ENCODE data around the gene CALB2.

The CALB2 gene

DNA sequence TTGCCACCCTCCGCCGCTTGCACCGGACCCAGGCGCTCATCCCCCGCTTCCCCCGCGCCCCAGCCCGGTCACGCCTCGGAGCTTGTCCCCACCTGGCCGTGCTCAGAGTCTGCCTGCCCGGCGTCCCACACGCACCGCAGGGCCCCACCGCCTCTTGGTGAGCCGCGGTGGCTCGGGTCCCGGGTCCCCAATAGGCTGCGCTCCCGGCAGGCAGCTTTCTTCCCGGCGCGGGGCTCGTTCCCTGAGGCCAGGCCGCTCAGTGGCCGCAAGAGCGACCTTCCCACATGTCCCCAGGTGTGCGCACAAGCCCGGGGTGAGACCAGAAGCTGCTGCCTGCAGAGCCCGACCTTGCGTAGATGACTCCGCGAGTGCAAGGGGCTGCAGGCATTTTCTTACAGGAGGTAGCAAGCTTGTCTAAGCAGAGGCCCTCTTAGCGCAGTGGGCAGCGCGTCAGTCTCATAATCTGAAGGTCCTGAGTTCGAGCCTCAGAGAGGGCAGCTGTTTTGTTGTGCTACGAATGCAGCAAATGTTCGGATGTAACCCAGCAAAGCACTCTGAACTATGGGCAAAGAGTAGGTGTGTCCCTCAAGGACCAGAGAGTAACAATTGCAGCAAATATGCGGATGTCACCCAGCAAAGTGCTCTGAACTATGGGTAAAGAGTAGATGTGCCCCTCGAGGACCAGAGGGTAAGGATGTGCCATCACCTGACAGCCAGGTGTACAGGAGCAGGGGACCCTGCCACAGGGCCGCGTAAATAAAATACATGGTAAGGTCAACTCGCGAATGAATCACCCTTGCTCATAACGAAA is 67.8 kb downstream of the CALB2 start:
- peak; percentile 90 for DNase-seq (ENCODE audit: low spot score)

DNA sequence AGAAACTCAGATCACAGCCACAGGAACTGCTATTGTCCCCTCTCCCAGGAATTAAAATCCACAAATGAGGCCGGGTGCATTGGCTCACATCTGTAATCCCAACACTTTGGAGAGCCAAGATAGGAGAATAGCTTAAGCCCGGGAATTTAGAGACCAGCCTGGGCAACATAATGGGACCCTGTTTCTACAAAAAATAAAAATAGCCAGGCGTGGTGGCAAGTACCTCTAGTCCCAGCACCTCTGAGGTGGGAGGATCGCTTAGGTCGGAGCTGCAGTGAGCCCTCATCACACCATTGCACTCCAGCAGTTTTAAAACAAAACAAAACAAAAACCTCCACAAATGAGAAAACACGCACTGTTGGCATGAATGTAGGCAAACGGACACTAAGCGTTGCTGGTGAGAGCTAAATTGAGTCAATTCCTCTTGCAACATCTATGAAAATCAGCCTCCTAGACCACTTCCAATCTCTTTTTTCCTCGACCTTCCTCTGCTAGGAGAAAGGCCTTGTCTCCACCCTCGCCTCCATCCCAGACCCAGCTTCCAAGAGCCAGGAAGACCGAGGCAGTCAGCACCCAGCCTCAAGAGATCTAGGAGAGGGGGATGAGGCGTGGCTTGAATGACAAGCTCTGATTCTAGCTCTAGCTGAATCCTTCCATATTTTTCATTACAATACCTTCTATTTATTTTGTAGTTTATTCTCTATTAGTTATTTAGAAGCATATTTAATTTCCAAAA is 68.5 kb downstream of the CALB2 start:
- DNase-seq (ENCODE audit: low spot score) = no peak

DNA sequence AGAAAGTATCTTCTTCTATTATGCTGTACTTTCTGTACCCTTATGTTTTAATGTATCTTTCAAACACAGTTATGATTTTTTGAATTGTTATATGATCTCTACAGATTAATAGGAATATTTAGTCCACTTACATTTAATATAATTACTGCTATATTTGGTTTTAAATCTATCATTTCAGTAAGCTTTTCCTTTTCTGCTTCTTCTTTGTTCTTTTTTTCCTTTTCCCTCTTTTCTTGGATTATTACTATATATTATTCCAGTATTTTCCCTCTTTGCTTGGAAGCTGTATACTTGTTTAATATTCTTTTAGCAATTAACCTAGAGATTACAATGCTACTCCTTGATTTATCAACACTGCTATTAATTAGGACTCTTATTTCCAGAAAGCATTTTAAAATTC is 69.9 kb downstream of the CALB2 start:
- DNase-seq (ENCODE audit: low spot score) = no peak

DNA sequence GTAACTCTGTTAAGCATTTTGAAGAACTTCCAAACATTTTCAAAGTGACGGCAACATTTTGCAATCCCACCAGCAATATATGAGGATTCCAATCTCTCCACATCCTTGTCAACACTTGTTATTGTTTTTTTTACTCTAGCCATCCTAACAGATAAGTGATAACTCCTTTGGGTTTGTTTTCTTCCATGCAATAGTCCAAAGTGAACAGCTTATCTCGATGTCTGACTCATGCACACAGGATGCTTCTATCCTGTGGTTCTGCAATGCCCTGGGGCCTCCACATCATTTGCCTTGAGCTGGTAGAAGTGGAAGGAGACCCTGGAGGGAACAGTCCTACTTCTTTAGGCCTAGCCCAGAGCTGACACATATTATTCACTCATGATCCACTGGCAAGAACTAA is 70.4 kb downstream of the CALB2 start:
- no peak for DNase-seq (ENCODE audit: low spot score)

DNA sequence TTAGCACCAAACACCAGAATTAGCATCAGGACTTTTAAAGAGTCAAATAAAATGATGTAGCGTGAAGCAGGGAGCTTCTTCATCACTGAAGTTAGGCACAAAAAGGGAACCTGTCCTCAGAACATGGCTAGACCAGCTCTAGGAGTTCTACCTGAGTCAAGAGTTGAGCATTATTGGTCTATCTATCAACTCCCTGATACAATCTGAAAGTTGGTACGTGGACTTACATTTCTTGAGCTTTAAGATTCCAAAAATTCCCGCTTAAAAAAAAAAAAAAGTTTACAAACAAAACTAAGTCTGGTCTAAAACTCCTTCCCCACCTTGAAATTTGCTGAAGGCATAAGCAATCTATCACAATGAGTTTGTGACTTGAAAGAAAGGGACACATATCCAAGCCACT is 71.1 kb downstream of the CALB2 start:
- no peak for DNase-seq (ENCODE audit: low spot score)

DNA sequence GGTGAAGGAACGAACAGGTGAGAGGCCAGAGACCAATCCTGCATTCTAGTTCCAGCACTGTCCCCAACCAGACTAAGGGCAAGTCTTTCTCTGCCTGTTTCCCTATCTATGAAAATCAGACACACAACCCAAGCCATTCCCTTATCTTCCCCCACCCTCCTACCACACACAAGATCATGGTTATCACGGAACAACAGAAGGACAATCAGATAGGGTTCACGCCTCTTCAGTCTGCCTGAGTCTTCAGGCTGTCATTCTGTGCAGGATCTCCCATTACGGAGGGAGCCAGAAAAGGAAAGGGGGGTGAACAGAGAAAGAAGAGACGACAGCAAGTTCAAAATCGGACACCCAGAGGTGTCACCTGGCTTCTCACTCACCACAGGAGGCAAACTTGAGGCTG is 72.2 kb downstream of the CALB2 start:
- no peak for DNase-seq (ENCODE audit: low spot score)

DNA sequence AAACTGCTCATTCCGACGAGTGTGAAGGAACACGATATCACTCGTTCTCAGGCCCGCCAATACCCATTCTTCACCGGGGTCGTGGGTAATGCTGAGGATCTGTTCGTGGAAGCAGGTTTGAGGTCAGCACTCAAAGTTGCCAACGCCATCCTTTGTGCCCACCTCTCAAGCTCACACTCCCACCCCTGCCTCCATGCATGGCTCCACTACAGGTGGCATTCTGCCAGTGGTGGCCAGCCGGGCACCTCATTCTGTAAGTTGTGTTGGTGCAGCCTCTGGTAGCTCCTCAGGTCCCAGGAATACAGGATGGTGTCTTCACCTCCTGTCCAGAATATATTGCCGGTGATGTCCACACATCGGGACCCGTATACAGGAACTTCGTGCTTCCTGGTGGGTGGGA is 72.7 kb downstream of the CALB2 start:
- no peak for DNase-seq (ENCODE audit: low spot score)

DNA sequence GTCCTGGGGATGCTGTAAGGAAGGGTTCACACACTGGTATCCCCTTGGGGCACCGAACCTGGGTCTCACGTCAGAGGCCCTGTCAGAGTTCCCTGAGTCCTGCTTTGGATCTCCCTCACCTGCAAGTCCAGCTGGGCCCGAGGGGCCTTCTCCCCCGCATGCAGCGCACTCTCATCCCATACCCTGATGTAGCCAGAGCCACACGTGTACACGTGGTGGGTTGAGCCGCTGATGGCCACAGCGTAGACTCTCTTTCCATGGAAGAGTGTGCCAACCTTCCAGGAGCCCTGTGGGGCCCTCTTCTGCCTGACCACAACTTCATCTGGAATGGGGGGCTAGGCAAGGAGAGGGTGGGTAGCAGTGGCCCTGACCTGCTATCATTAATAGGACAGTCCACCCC is 73.5 kb downstream of the CALB2 start:
- DNase-seq (ENCODE audit: low spot score) = no peak

DNA sequence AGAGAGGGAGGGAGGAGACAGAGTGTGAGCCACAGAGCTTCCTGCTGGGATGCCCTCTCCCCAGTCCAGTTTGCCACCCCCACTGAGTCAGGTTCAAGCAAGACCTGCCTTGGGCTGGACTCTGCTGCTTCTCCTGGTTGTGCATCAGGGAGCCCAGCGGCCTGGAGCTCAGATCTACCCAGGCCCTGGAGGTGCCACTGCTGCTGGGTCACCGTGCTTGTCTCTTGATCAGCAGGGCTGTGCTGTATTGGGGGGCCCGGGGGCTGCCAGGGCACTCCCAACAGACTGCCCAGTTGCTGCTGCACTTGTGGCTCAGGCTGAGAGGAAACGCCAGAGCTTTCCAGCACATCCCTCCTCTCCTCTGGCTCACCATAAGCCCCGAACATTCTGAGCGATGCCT is 74.4 kb downstream of the CALB2 start:
- no peak for DNase-seq (ENCODE audit: low spot score)

DNA sequence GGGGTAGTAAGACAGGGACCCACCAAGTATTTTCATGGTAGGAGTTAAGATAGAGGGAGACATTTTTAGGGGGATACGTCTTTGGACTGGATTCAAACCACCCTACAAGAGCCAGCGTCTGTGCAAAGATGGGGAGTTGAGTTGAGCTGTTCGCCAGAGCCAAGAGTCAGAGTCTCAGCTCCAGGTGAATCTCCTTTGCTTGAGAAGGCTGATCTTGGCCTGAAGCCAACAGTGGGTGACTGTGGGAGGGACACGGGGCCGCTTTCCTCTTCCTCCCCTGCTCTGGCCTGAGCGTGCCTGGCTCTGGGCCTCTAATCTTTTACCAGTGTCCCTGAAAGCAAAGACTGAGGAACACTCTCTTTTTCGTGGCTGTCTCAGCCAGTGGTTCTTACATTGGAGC is 78.0 kb downstream of the CALB2 start:
- no peak for DNase-seq (ENCODE audit: low spot score)

DNA sequence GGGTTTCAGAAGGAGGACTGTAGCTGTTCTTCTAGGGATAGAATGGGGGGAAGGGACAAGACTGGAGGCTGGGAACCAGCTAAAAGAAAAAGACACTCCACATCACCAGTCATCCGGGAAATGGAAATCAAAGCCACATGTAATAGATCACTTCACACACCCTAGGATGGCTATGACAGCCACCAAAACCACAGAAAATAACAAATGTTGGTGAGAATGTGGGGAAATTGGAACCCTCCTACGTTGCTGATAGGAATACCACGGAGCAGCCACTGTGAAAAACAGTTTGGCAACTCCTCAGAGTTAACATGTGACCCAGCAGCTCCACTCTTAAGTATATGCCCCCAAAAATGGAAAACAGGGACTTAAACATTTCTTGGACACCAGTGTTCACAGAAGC is 81.0 kb downstream of the CALB2 start:
- no peak for DNase-seq (ENCODE audit: low spot score)
